Measurements from ENCODE around the gene BCAP31. TPM values are rescaled to one million over a fixed set of nuclear protein-coding genes. Genes with fewer than 3 reads are reported as not detected.

Gene BCAP31
- total RNA-seq, 2 experiments from 2014 or later = 97.6 to 102 TPM

GRCh38 chrX:153674219-153674851 is 49.9 kb downstream of the BCAP31 start:
- Mint-ChIP-seq H3K4me3 (no peak overlapping the region), H3K27ac (no peak overlapping the region), H3K36me3 (ENCODE audit: low read depth) (no peaks in the 10 kb centered on the region), H3K9me3 (no peaks in the 10 kb centered on the region), H3K4me1 (ENCODE audit: low read depth) (peaks cover 2% of the 10 kb centered on the region), H3K27me3 (peaks cover 21% of the 10 kb centered on the region)
- ATAC-seq = no peak
- no peak for TF ChIP-seq CTCF (IDR thresholded peaks at IDR 0.05)
- ChIA-PET POLR2A (interaction anchor here (0.6 kb wide), 1 partner anchor 18 kb away, joined by 3 read pairs; no protein-coding TSS in a partner anchor), CTCF (interaction anchor here (1.0 kb wide), 1 partner anchor 119 kb away, joined by 3 read pairs; no protein-coding TSS in a partner anchor)
- intact Hi-C loops (cut with micrococcal nuclease) = no loop called here
- no peak for DNase-seq

GRCh38 chrX:153673428-153674218 is 50.6 kb downstream of the BCAP31 start, which contains the start of gene PNCK:
TSS of gene PNCK (minus strand) at chrX:153673813. CDS start at chrX:153673076, 737 bp downstream.
- peaks cover 21% of the 10 kb centered on the region for H3K27me3 Mint-ChIP-seq
- intact Hi-C loops (cut with micrococcal nuclease) = no loop called here
- H3K36me3 Mint-ChIP-seq (ENCODE audit: low read depth) = no peaks in the 10 kb centered on the region
- H3K4me3 Mint-ChIP-seq = no peak within 1 kb of the TSS
- POLR2A ChIA-PET = no interaction called here
- H3K4me1 Mint-ChIP-seq (ENCODE audit: low read depth) = peaks cover 2% of the 10 kb centered on the region
- CTCF ChIA-PET = interaction anchor here (1.0 kb wide), 1 partner anchor 118 kb away, joined by 3 read pairs; no protein-coding TSS in a partner anchor
- H3K27ac Mint-ChIP-seq = no peak within 1 kb of the TSS
- no peaks in the 10 kb centered on the region for H3K9me3 Mint-ChIP-seq
- no peak for TF ChIP-seq CTCF (IDR thresholded peaks at IDR 0.05)
- DNase-seq = no peak
- no peak for ATAC-seq

GRCh38 chrX:153672531-153673427 is 51.4 kb downstream of the BCAP31 start:
- intact Hi-C loops (cut with micrococcal nuclease) = no loop called here
- DNase-seq (no peak), ATAC-seq (no peak)
- ChIA-PET POLR2A (no interaction called here), CTCF (no interaction called here)
- H3K9me3 Mint-ChIP-seq = no peaks in the 10 kb centered on the region
- TF ChIP-seq CTCF (IDR thresholded peaks at IDR 0.05) = no peak
- no peak overlapping the region for H3K4me3 Mint-ChIP-seq
- H3K4me1 Mint-ChIP-seq (ENCODE audit: low read depth) = peaks cover 2% of the 10 kb centered on the region
- peaks cover 19% of the 10 kb centered on the region for H3K27me3 Mint-ChIP-seq
- no peak overlapping the region for H3K27ac Mint-ChIP-seq
- H3K36me3 Mint-ChIP-seq (ENCODE audit: low read depth) = no peaks in the 10 kb centered on the region

- ATAC-seq (no peak), DNase-seq (no peak)
- ChIA-PET POLR2A (no interaction called here), CTCF (interaction anchor here (5.4 kb wide), 1 partner anchor 132 kb away, joined by 40 read pairs; no protein-coding TSS in a partner anchor)
- Mint-ChIP-seq H3K9me3 (no peaks in the 10 kb centered on the region), H3K4me1 (ENCODE audit: low read depth) (peaks cover 2% of the 10 kb centered on the region), H3K27me3 (peaks cover 23% of the 10 kb centered on the region), H3K36me3 (ENCODE audit: low read depth) (no peaks in the 10 kb centered on the region), H3K4me3 (no peak overlapping the region), H3K27ac (no peak overlapping the region)
- no peak for TF ChIP-seq CTCF (IDR thresholded peaks at IDR 0.05)
- intact Hi-C loops (cut with micrococcal nuclease) = no loop called here
Observed at GRCh38 chrX:153671589-153672530, 52.3 kb downstream of the BCAP31 start.
